ENCODE results near the gene COLGALT1.

COLGALT1 gene

GRCh38 chr19:17632577-17632976, 77.1 kb downstream of the COLGALT1 start:
- TF ChIP-seq TCF12 (IDR thresholded peaks at IDR 0.05; ENCODE audit: low read depth) (no peak), EP300 (IDR thresholded peaks at IDR 0.05; ENCODE audit: borderline replicate concordance) (no peak), FOXM1 (IDR thresholded peaks at IDR 0.05; ENCODE audit: borderline replicate concordance, low read depth) (no peak), NFIC (IDR thresholded peaks at IDR 0.05) (no peak), TEAD4 (IDR thresholded peaks at IDR 0.05) (no peak), ZBTB7A (IDR thresholded peaks at IDR 0.05; ENCODE audit: low read depth) (no peak), CEBPB (IDR thresholded peaks at IDR 0.05) (no peak), TAF1 (IDR thresholded peaks at IDR 0.05; ENCODE audit: low read depth) (no peak), CREB1 (IDR thresholded peaks at IDR 0.05; ENCODE audit: low read depth) (no peak)
- TF ChIP-seq, protein P1, sequence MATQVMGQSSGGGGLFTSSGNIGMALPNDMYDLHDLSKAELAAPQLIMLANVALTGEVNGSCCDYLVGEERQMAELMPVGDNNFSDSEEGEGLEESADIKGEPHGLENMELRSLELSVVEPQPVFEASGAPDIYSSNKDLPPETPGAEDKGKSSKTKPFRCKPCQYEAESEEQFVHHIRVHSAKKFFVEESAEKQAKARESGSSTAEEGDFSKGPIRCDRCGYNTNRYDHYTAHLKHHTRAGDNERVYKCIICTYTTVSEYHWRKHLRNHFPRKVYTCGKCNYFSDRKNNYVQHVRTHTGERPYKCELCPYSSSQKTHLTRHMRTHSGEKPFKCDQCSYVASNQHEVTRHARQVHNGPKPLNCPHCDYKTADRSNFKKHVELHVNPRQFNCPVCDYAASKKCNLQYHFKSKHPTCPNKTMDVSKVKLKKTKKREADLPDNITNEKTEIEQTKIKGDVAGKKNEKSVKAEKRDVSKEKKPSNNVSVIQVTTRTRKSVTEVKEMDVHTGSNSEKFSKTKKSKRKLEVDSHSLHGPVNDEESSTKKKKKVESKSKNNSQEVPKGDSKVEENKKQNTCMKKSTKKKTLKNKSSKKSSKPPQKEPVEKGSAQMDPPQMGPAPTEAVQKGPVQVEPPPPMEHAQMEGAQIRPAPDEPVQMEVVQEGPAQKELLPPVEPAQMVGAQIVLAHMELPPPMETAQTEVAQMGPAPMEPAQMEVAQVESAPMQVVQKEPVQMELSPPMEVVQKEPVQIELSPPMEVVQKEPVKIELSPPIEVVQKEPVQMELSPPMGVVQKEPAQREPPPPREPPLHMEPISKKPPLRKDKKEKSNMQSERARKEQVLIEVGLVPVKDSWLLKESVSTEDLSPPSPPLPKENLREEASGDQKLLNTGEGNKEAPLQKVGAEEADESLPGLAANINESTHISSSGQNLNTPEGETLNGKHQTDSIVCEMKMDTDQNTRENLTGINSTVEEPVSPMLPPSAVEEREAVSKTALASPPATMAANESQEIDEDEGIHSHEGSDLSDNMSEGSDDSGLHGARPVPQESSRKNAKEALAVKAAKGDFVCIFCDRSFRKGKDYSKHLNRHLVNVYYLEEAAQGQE (IDR thresholded peaks at IDR 0.05; ENCODE audit: low read depth): no peak
- TF ChIP-seq, protein P2, sequence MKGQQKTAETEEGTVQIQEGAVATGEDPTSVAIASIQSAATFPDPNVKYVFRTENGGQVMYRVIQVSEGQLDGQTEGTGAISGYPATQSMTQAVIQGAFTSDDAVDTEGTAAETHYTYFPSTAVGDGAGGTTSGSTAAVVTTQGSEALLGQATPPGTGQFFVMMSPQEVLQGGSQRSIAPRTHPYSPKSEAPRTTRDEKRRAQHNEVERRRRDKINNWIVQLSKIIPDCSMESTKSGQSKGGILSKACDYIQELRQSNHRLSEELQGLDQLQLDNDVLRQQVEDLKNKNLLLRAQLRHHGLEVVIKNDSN (IDR thresholded peaks at IDR 0.05): no peak
